Astrocyte of the hippocampus (primary cell): Measurements from ENCODE around the gene CTF1.
"Not testable (repeated sequence)": the region's sequence is repeated elsewhere in the genome, so short reads cannot be mapped to it uniquely, and the experiment has no call there.

Experiments used
- DNase-seq: peaks from one replicate; pipeline ENCODE4 v3.0.0; 2011; ENCODE audit warnings: low read depth, low spot score

CTF1 gene

DNA sequence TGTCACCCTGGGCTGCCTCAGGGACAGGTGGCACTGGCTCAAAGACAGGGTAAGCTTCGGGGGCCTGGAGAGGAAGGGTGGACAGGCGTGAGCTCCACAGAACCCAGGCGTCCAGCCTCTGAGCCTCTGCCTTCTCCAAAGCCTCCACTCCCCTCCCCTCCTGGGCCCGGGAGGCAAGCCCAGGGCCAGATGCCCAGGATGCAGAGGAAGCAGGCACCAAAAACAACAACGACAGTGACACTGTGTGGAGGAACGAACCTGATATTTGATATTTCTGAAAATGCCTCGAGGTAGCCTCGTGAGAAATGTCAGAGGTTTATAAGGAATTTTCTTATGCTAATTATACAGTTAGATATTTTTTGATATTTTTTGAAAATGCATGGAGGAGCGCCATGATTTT, 8.5 kb upstream of the CTF1 start:
- DNase-seq, result no peak

DNA sequence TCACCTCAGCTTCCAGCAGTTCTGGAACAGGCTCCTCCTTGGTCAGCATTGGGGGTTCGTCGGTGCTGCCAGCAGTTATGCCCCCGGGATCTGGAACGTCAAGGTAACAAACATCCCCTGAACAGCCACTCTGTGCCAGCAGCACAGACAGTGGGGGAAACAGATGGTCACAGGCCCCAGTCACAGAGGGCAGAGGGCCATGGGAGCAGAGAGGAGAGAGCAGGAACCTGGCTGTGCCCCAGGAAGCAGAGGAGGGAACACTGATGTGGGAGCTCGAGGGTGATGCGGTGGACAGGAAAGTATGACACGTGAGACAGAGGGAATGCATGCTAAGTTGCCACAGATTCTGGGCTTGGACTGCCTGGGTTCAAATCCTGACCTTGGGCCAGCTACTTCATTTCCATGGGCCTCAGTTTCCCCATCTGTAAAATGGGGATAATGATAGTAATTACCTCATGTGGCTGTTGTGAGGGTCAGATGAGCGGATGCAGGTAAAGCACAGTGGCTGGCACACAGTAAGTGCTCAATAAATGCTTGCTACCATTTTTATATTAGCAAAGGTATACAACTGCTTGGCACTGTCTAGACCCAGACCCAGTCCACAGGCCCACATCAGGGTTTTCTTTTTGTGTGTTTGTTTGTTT, 7.4 kb upstream of the CTF1 start:
- DNase-seq, result no peak

DNA sequence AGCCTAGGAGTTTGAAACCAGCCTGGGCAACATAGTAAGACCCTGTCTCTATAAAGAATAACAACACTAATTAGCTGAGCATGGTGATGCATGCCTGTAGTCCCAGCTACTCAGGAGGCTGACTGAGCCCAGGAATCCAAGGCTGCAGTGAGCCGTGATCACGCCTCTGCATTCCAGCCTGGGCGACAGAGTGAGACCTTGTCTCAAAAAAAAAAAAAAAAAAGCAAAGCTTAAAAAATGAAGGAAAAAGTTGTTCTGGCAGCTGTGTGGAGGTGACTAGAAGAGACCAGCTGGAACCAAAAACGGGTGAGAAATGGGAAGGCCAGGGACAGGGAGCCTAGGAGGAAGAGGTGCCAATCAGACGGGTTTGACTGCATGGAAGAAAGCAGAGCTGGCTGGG, 6.7 kb upstream of the CTF1 start:
- peak; percentile 60 for DNase-seq

DNA sequence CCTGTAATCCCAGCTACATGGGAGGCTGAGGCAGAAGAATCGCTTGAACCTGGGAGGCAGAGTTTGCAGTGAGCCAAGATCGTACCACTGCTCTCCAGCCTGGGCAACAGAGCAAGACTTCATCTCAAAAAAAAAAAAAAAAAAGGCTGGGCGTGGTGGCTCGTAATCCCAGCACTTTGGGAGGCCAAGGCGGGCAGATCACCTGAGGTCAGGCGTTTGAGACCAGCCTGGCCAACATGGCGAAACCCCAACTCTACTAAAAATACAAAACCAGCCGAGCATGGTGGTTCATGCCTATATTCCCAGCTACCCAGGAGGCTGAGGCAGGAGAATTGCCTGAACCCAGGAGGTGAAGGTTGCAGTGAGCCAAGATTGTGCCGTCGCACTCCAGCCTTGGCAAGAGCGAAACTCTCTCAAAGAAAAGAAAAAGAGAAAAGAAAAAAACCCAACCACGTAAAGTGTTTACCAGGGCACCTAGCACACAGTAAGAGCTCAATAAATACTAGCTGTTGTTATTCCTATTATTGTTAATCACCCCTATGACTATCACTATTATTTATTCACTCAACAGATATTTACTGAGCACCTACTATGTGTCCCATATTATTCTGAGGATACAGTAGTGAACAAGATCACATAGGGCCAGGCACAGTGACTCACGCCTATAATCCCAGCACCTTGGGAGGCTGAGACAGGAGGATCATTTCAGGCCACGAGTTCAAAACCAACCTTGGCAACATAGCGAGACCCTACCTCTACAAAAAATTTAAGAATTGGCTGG, 5.2 kb upstream of the CTF1 start:
- not testable (repeated sequence) for DNase-seq

DNA sequence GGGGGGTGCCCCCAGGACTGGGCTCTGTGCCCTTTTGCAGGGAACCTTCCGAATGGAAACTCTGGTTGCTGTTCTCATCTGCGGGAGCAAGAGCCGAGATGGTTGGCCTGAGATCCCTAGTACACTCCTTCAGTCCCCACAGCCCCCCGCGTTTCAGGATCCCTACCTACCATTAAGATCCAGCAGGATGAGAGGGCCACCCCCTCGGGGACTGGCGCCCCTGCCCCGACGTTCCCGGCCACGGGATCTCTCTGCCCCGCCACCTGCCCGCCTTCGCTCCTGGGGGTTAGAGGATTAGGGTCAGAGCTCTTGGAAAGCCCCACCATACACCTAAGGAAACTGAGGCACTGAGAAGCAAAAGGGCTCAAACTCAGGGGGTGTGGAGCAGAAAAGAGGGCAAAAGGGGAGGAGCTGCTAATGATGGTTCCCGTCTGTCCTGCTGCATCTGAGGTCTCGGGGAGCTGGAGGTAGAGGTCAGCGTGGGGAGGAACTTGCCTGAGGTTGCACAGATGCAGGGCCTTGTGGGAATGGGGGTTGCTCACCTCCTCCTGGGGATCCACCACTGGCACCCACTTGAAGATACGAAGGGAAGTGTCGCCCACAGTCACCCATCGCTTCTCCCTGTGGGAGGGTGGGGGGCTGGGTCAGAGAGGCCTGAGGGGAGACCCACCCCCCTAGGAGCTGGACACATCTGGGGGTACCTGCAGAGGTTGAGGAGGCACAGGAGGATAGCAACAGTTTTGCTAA, 3.6 kb upstream of the CTF1 start:
- DNase-seq, result no peak

DNA sequence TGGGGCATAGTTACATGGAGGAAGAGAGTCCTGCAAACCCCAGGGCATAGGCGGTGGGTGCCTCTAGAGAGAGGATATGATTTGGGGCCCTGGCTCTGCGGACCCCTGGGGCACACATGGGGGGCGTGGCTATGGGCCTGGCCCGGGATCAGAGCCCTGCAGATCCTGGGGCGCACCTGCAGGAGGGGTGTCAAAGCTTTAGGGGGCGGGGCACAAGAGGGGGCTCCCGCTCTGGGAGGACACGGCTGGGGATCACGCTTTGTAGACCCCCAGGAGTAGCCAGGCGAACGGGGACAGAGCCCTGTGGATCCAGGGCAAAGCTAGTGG, 3.0 kb upstream of the CTF1 start:
- peak; percentile 3 for DNase-seq

DNA sequence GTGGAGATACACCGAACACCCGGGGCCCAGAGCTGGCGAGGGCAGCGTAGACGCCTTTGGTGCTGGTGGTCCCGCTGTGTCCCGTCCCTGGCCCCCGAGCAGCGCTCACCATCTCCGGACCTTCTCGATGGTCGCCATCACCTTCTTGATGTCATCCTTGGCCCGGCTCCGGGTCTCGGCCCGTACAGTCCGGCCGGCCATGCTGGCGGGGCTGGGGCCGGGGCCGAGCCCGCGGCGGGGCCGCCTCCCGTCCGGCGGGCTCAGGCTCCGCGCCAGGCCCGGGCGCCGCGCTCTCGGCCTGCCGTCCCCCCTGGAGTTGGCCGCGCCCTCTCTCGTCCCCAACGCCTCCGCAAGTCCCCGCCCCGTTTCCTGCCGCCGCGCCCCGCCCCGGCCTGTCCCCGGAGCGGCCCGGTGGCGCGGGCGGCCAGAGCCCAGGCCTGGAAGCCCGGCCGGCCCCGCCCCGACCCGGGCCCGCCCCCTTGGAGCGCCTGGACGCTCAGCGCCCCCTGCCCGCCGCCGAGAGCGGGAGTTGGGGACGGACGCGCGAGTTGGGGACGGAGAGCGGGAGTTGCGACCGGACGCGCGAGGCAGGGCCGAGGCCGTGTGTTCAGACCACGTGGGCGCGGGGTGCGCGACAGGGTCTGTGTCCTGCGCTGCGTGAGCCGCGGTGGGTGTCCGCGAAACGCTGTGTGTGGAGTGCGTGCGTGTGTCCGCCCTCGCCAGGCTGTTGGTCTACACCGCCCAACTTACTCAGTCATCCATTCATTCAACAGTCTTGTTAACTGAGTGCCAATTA, 2.5 kb upstream of the CTF1 start, which contains the start of gene BCL7C:
TSS of gene BCL7C (minus strand) at position 334 of the 796 bp plus-strand sequence. CDS start at position 201, 133 bp downstream.
- peak; percentile 97 for DNase-seq

DNA sequence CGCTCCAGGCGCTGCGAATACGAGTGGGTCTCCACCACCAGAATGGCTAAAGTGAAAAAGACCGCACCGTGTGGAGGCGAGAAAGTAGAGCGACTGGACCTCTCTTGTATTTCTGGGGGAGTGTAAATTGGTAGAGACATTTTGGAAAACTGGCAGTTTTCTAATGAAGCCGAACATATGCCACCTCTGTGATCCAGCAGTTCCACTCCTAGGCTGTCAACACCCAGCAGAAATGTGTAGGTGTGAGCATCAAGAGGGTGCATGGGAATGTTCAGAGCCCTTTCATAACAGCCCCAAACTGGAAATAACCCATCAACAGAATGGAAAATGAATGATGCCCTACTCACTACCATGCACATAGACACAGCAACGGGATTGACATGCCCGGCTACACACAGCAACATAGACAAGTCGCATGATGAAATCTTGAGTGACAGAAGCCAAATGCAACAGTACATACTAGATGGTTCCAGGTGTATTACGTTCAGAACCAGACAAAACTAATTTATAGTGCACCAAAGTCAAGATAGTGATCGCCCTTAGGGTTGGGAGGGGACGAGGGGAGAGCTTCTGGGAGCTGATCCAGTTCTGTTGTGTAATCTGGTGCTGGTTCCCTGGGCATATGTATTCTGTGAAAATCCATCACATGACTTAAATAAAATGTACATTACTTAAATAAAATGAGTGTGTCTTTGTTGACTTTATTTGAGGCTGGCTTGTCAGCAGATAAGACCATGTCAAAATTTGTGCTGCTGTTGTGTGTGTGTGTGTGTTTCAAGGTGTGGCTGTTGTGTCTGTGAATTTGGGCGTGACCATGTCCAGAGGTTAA, 1.7 kb upstream of the CTF1 start:
- DNase-seq, result no peak

DNA sequence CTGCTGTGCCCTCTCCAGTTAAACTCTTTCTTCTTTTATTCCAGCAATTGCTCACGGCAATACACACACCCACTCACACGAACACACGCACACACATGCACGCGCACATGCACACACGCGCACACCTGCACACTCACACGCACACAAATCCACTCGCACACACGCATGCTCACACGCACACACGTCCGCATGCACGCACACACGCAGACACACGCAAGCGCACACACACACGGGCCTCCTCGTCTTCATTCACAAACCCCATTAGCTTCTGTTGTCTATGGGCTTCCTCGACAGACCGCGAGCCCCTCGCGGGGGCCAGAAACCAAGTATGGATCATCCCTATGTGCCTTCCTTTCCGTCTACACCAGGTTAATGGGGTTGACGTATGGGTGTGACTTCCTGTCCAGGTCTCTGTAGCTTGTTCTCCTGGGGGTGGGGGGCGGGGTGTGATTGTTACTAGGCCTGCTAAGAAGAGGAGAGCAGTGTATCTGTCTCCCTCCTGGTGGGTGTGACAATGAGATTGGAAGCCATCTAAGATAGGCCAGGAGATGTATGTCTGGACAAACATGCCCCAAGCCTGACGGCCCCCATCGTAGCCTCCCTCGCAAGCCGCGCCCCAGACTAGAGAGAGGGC, 670 bp upstream of the CTF1 start:
- DNase-seq, result no peak

DNA sequence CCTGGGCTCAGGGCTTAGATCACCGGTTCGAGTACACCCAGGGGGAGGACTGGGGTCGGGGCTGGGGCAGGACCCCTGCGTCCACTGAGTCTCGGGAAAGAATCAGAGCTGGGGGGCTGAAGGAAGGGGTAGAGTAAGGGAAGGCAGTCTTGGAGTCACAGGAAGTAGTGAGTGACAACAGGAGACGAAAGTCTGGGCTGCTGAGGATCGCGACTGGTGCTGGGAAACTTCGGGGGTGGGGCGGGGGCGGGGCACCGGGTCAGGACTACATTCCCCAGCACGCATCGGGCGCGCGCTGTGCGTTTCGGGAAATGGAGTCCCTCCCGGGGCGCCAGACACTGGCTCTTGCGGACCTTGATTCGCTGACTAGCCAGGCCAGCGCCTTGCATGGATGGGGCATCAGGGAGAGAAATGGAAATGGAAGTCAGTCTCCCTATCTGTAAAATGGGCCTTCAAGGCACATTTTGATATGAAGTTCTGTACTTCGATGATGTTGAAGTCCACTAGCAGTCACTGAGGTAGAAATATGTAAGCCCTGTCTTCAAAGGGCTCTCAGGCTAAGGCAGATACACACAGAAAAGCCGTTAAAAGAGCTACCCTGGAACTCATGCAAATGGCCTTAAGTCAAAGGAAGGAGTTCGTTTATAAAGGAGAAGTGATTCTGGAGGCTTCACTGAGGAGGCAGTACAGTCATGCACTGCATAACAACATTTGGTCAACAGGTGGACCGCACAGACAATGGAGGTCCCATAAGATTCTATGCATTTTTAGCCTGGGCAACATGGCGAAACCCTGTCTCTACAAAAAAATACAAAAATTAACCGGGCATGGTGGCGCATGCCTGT, 697 bp downstream of the CTF1 start:
- DNase-seq, result peak; percentile 96

DNA sequence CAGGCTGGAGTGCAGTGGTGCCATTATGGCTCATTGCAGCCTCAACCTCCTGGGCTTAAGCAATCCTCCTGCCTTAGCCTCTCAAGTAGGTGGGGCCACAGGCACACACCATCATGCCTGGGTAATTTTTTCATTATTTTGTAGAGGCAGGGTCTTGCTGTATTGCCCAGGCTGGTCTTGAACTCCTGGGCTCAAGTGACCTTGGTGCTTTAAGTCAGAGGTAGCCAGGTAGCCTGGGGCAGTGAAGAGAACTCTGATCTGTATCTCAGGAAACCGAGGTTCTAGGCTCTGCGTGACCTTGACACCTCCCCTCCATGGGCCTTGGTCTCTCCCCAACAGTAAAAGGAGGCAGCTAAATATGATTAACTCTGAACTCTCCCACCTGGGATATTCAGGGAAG, 3.4 kb downstream of the CTF1 start:
- DNase-seq, result no peak

DNA sequence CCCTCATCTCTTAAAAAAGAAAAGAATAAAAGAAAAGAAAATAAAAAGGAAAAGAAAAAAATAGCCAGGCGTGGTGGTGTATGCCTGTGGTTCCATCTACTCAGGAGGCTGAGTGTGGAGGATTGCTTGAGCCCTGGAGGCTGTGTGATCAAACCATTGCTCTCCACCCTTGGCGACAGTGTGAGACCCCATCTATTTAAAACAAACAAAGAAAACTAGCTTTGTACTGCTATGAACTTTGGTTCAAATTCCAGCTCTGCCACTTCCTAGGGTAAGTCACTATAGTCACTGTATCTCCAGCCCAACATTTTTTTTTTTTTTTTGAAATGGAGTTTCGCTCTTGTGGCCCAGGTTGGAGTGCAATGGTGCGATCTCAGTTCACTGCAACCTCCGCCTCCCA, 4.2 kb downstream of the CTF1 start:
- DNase-seq, result no peak

DNA sequence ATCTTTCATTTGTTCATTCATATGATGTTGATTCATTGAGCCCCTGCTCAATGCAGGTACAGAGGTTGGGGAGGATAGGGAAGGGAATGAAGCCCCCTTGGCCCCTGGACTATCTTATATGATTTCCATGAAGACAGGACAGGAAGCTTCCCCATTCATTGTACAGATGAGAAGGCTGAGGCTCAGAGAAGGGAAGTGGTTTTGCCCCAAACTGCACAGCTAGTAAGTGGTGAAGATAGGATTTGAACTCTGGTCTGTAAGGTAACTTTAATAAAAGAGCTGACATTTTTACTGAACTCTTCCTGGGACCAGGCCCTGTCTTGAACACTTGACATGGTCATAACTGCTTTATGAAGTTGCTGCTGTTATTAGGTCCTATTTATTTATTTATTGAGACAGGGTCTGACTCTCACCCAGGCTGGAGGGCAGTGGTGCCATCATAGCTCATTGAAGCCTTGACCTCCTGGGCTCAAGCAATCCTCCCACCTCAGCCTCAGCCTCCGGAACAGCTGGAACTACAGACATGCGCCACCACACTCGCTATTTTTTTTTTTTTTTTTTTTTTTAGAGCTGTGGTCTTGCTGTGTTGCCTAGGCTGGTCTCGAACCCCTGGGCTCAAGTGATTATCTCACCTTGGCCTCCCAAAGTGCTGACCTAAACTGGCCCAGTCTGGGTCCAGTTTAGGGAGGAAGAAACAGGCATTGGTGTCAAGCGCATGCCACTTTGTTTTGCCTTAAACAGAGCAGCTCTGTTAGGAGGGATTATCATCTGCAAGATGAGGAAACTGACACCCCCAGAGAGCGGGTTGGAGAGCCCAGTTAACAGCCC, 5.0 kb downstream of the CTF1 start:
- no peak for DNase-seq

DNA sequence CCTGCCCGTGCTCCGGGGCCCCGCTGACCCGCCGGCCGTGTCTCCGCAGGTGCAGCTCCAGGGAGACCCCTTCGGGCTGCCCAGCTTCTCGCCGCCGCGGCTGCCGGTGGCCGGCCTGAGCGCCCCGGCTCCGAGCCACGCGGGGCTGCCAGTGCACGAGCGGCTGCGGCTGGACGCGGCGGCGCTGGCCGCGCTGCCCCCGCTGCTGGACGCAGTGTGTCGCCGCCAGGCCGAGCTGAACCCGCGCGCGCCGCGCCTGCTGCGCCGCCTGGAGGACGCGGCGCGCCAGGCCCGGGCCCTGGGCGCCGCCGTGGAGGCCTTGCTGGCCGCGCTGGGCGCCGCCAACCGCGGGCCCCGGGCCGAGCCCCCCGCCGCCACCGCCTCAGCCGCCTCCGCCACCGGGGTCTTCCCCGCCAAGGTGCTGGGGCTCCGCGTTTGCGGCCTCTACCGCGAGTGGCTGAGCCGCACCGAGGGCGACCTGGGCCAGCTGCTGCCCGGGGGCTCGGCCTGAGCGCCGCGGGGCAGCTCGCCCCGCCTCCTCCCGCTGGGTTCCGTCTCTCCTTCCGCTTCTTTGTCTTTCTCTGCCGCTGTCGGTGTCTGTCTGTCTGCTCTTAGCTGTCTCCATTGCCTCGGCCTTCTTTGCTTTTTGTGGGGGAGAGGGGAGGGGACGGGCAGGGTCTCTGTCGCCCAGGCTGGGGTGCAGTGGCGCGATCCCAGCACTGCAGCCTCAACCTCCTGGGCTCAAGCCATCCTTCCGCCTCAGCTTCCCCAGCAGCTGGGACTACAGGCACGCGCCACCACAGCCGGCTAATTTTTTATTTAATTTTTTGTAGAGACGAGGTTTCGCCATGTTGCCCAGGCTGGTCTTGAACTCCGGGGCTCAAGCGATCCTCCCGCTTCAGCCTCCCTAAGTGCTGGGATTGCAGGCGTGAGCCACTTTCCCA, 5.9 kb downstream of the CTF1 start:
- DNase-seq, result peak; percentile 94

DNA sequence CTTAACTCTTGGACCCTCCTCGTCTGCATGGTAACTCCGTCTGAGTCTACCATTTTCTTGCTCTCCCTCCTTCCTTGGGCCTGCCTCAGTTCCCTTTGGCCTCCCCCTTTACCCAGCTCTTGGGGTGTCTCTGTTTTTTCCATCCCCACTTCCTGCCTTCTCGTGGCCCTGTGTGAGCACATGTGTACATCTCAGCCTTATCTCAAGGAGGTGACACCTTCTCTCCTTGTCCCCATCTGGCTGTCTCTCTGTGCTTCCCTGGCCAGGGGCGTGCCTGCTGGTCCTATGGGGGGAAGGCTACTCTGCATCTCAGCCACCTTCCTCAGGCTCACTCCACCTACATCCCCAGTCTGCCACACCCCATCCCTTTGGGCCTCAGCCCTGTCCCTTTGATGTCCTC, 6.6 kb downstream of the CTF1 start:
- DNase-seq, result no peak

DNA sequence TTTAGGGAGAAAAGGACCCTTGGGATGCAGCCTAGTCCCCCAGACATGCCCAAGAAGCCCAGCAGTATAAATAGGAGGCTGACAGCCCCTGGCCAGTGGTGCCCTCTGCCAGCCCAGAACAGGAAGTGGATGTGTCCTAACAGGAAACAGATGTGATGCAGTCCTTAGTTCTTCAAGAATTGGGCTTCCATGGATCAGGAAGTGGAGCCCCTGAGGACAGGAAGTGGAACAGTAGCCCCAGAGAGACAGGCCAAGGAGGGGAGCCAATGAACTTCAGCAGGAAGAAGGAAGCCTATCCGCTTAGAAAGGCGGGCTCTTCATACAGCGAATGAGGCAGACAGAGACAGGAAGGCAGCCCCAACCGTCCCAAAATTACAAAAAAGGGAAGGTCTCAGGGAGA, 7.2 kb downstream of the CTF1 start:
- DNase-seq, result no peak

DNA sequence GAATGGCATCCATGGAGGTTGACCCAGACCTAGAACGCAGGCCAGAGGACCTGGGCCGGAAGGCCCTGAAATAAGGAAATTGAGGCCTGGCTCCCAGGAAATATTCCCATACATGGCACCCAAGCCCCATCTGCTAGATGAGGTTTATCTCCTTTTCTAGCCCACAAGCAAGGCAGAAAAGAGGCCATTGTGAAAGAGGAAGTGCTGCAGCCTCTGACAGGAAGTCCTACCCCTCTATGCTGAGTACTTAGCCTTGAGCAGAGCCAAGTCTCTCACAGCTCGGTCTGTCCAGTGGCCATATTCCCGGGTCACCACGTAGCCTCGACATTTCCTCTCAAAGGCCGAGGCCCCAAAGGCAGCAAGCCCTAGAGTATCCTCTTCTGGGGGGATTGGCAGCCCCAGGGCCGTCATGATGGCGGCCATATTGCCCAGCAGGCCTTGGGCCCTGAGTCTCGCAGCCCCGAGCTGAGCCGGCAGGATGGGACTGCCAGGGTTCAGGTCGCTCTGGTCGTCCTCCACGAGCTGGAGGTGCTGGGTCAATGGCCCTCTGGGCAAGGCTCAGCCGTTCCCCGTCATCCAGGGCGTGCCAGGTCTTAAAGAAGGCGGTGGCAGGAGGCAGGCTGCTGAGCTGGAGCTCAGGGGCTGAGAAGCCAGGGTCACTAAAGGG, 7.8 kb downstream of the CTF1 start:
- DNase-seq, result no peak
